Duodenal mucosa (tissue), 2 donors: ENCODE data around the gene ADA.

Experiments
- H3K27ac ChIP-seq: one replicate; pipeline ENCODE4 v1.7.0; 2013; ENCODE audit warnings: low read depth, low read length
- H3K27me3 ChIP-seq, 2 donors: one replicate each; pipeline ENCODE4 v1.7.0; 2013; ENCODE audit warnings: low read length in 2 of 2, control low read depth in 1 of 2; ENCODE audit not compliant: insufficient read depth in 2 of 2, control insufficient read depth in 1 of 2
- H3K36me3 ChIP-seq, 2 donors: one replicate each; pipeline ENCODE4 v1.7.0; 2013; ENCODE audit warnings: low read length in 2 of 2, control low read depth in 1 of 2; ENCODE audit not compliant: insufficient read depth in 2 of 2, control insufficient read depth in 1 of 2
- H3K4me1 ChIP-seq, 2 donors: one replicate each; pipeline ENCODE4 v1.7.0; 2013; ENCODE audit warnings: low read length in 2 of 2, control low read depth in 1 of 2; ENCODE audit not compliant: insufficient read depth in 2 of 2, control insufficient read depth in 1 of 2
- H3K4me3 ChIP-seq, 2 donors: one replicate each; pipeline ENCODE4 v1.7.0; 2013; ENCODE audit warnings: low read length in 2 of 2, low read depth in 1 of 2
- H3K9ac ChIP-seq, 2 donors: one replicate each; pipeline ENCODE4 v1.7.0; 2013; ENCODE audit warnings: low read length in 2 of 2, low read depth in 1 of 2
- H3K9me3 ChIP-seq, 2 donors: one replicate each; pipeline ENCODE4 v1.7.0; 2013; ENCODE audit warnings: low read length in 2 of 2, control low read depth in 1 of 2; ENCODE audit not compliant: control insufficient read depth in 1 of 2

Gene ADA

GRCh38 chr20:44574372-44574771, 77.1 kb downstream of the ADA start:
- H3K4me1 ChIP-seq = no peaks in the 10 kb centered on the region
- no peak overlapping the region for H3K9ac ChIP-seq
- H3K27ac ChIP-seq = no peak overlapping the region

DNA sequence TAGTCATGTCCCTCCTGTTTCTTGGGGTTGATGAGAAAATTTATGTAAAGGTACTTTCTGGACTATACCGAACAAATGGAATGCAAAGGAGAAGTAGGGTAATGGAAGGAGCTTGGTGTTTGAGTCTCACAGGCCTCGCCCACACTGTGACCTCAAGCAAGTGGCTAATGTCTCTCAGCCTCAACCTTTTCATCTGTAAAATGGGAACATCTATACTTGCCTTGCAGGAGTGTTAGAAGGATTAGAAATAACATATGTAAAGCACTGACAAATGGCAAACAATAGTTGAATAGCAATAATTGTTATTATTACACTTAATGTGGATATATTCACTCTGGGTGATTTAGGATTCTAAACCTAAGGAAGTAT, 78.0 kb downstream of the ADA start:
- H3K27me3 ChIP-seq = no peaks in the 10 kb centered on the region
- no peaks in the 10 kb centered on the region for H3K4me1 ChIP-seq
- no peaks in the 10 kb centered on the region for H3K36me3 ChIP-seq
- H3K9ac ChIP-seq = no peak overlapping the region
- H3K4me3 ChIP-seq = no peak overlapping the region
- H3K27ac ChIP-seq = peak overlapping the region; percentile 34
- no peaks in the 10 kb centered on the region for H3K9me3 ChIP-seq

More at GRCh38 chr20:44574372-44574771, 77.1 kb downstream of the ADA start:
- Histone ChIP-seq H3K9me3 (no peaks in the 10 kb centered on the region), H3K4me3 (no peak overlapping the region), H3K36me3 (no peaks in the 10 kb centered on the region), H3K27me3 (no peaks in the 10 kb centered on the region)

GRCh38 chr20:44572551-44573500, 78.7 kb downstream of the ADA start:
- Histone ChIP-seq H3K27ac (peak overlapping the region; percentile 51), H3K36me3 (no peaks in the 10 kb centered on the region), H3K9ac (no peak overlapping the region), H3K27me3 (no peaks in the 10 kb centered on the region), H3K4me3 (peak overlapping the region in 1 of 2 donors; percentile 11), H3K4me1 (no peaks in the 10 kb centered on the region), H3K9me3 (no peaks in the 10 kb centered on the region)

DNA sequence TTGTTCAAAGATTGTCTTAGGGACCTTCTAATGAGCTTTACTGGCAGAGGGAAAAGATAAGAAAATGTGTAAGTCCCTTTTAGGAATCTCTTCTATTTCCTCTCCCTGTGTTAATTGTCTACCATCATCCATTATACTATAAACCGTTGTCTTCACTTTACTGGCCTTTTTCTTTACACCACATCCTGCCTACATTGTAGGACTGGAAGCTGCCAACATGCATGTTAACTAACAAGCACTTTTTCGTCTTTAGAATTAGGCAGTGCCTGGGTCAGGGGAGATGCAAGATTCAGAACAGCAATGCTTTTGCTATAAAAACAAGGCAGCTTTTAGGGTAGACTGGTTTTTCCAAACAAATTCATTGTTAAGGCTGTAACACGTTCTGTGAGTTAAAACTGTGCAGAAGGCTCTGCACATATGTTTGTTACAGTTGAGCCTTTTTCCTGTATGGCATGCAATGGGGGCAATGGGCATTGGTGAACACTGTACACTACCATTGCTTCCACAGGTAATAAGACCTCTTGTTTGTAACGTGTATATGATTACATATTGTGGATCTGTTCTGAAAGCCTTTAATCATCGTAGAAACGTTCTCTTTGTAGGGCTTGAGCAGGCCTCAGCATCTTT, 80.0 kb downstream of the ADA start:
- Histone ChIP-seq H3K27me3 (no peaks in the 10 kb centered on the region), H3K4me1 (no peaks in the 10 kb centered on the region), H3K36me3 (no peaks in the 10 kb centered on the region), H3K9me3 (no peaks in the 10 kb centered on the region), H3K27ac (no peak overlapping the region), H3K9ac (no peak overlapping the region), H3K4me3 (no peak overlapping the region)

- no peak overlapping the region for H3K9ac ChIP-seq
- H3K27ac ChIP-seq = no peak overlapping the region
- H3K27me3 ChIP-seq = no peaks in the 10 kb centered on the region
- H3K4me3 ChIP-seq = no peak overlapping the region
- no peaks in the 10 kb centered on the region for H3K9me3 ChIP-seq
- H3K4me1 ChIP-seq = no peaks in the 10 kb centered on the region
- H3K36me3 ChIP-seq = no peaks in the 10 kb centered on the region
These were observed 81.1 kb downstream of the ADA start for GRCh38 chr20:44570367-44570766.
